Measurements from ENCODE around the gene TRERF1. TPM values are rescaled to one million over a fixed set of nuclear protein-coding genes. Genes with fewer than 3 reads are reported as not detected.

TRERF1 gene
- polyA plus RNA-seq, 1 donor (not counting 4 experiments of a cell fraction or from before 2014, with no cell fraction given) = 4.8 TPM

DNA sequence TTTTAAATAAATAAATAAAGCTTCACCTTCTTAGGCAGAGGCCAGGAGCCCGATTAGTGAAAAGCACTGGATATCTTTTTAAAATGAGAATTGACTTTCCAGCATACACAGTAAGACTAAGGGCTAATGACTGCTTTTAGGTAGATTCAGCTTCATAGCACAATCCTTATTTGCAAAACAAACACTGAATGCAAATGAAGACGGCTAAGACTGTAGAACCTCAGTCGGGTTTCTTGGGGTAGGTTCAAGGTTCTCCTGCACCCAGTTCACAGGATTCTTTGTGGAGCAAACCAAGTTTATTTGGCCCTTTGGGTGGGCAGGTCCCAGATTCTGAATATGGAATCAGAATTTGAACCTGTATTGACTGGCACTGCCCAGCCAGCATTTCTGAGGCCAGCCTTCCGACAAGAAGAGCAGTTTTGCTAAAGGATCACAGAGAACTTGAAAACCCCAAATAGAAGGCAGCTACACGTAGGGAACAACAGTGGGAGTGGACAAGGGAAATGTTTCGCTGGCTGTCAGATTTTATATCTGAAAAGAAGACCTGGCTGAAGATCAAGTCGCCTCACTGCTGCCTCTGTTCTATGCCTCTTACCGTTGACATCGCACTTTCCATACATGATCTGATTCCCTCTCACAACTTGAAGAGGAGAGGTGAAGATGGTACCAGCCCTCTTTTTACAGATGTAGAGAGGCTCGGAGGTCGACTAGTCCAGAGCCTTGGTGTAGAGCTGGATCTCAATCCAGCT, 8.2 kb downstream of the TRERF1 start:
- no peak overlapping the region for H3K9ac ChIP-seq (ENCODE audit: control insufficient read depth, extremely low read depth, insufficient read depth, low read length)
- peaks cover 72% of the 10 kb centered on the region for H3K79me2 ChIP-seq (ENCODE audit: control insufficient read depth, insufficient read depth, low read length)
- H3K4me1 ChIP-seq (ENCODE audit: control insufficient read depth, extremely low read depth, insufficient read depth, low read length) = peaks cover under 1% of the 10 kb centered on the region
- DNase-seq (ENCODE audit: low read depth, low spot score) = no peak
- TF ChIP-seq EZH2 (IDR thresholded peaks at IDR 0.05; ENCODE audit: low read length) = no peak
- TF ChIP-seq, protein P1, sequence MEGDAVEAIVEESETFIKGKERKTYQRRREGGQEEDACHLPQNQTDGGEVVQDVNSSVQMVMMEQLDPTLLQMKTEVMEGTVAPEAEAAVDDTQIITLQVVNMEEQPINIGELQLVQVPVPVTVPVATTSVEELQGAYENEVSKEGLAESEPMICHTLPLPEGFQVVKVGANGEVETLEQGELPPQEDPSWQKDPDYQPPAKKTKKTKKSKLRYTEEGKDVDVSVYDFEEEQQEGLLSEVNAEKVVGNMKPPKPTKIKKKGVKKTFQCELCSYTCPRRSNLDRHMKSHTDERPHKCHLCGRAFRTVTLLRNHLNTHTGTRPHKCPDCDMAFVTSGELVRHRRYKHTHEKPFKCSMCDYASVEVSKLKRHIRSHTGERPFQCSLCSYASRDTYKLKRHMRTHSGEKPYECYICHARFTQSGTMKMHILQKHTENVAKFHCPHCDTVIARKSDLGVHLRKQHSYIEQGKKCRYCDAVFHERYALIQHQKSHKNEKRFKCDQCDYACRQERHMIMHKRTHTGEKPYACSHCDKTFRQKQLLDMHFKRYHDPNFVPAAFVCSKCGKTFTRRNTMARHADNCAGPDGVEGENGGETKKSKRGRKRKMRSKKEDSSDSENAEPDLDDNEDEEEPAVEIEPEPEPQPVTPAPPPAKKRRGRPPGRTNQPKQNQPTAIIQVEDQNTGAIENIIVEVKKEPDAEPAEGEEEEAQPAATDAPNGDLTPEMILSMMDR (optimal IDR thresholded peaks at IDR 0.05 in 1 of 3, IDR thresholded peaks at IDR 0.05 in 1 of 3, conservative IDR thresholded peaks at IDR 0.05 in 1 of 3; ENCODE audit: extremely low read depth in 1 of 3, insufficient read depth in 2 of 3, low read length in 3 of 3) = no peak
- no peaks in the 10 kb centered on the region for H3K9me1 ChIP-seq (ENCODE audit: control insufficient read depth, extremely low read depth, insufficient read depth, low read length)
- H3K9me3 ChIP-seq (ENCODE audit: control insufficient read depth, low read depth, low read length) = no peaks in the 10 kb centered on the region
- H4K20me1 ChIP-seq (ENCODE audit: control insufficient read depth, extremely low read depth, insufficient read depth, low read length) = no peaks in the 10 kb centered on the region
- H3K4me2 ChIP-seq (ENCODE audit: control insufficient read depth, extremely low read depth, insufficient read depth, low read depth, low read length) = no peak overlapping the region
- FAIRE-seq = no peak
- H3K4me3 ChIP-seq (ENCODE audit: control insufficient read depth in 2 of 3, extremely low read depth in 1 of 3, insufficient read depth in 2 of 3, low read depth in 1 of 3, low read length in 3 of 3) = no peak overlapping the region
- H3K36me3 ChIP-seq (ENCODE audit: control insufficient read depth in 2 of 2, extremely low read depth in 1 of 2, insufficient read depth in 2 of 2, low read length in 2 of 2) = peaks cover 0 to 1% of the 10 kb centered on the region in 2 experiments
- dilution Hi-C loops (cut with MboI; ENCODE audit: extremely low pct_ligation_motif_present, low sequenced_read_pairs) = no loop called here
- no peaks in the 10 kb centered on the region for H3K27me3 ChIP-seq (ENCODE audit: control insufficient read depth, extremely low read depth, insufficient read depth, low read length)
- H2AFZ ChIP-seq (ENCODE audit: control insufficient read depth, low read length) = no peak overlapping the region
- no peak overlapping the region for H3K27ac ChIP-seq (ENCODE audit: control insufficient read depth, insufficient read depth, low read length)

GRCh38 chr6:42441697-42442081, 10.0 kb downstream of the TRERF1 start:
- dilution Hi-C loops (cut with MboI; ENCODE audit: extremely low pct_ligation_motif_present, low sequenced_read_pairs) = no loop called here
- H3K9ac ChIP-seq (ENCODE audit: control insufficient read depth, extremely low read depth, insufficient read depth, low read length) = no peak overlapping the region
- H3K36me3 ChIP-seq (ENCODE audit: control insufficient read depth in 2 of 2, extremely low read depth in 1 of 2, insufficient read depth in 2 of 2, low read length in 2 of 2) = peaks cover 0 to 1% of the 10 kb centered on the region in 2 experiments
- no peaks in the 10 kb centered on the region for H3K9me3 ChIP-seq (ENCODE audit: control insufficient read depth, low read depth, low read length)
- no peak overlapping the region for H2AFZ ChIP-seq (ENCODE audit: control insufficient read depth, low read length)
- H3K4me3 ChIP-seq (ENCODE audit: control insufficient read depth in 2 of 3, extremely low read depth in 1 of 3, insufficient read depth in 2 of 3, low read depth in 1 of 3, low read length in 3 of 3) = no peak overlapping the region
- peaks cover 66% of the 10 kb centered on the region for H3K79me2 ChIP-seq (ENCODE audit: control insufficient read depth, insufficient read depth, low read length)
- no peaks in the 10 kb centered on the region for H3K4me1 ChIP-seq (ENCODE audit: control insufficient read depth, extremely low read depth, insufficient read depth, low read length)
- H3K9me1 ChIP-seq (ENCODE audit: control insufficient read depth, extremely low read depth, insufficient read depth, low read length) = no peaks in the 10 kb centered on the region
- no peak for FAIRE-seq
- DNase-seq (ENCODE audit: low read depth, low spot score) = no peak
- no peaks in the 10 kb centered on the region for H3K27me3 ChIP-seq (ENCODE audit: control insufficient read depth, extremely low read depth, insufficient read depth, low read length)
- no peak overlapping the region for H3K4me2 ChIP-seq (ENCODE audit: control insufficient read depth, extremely low read depth, insufficient read depth, low read depth, low read length)
- no peaks in the 10 kb centered on the region for H4K20me1 ChIP-seq (ENCODE audit: control insufficient read depth, extremely low read depth, insufficient read depth, low read length)
- no peak overlapping the region for H3K27ac ChIP-seq (ENCODE audit: control insufficient read depth, insufficient read depth, low read length)
- TF ChIP-seq, protein P1 (optimal IDR thresholded peaks at IDR 0.05 in 1 of 3, IDR thresholded peaks at IDR 0.05 in 1 of 3, conservative IDR thresholded peaks at IDR 0.05 in 1 of 3; ENCODE audit: extremely low read depth in 1 of 3, insufficient read depth in 2 of 3, low read length in 3 of 3) = no peak
- no peak for TF ChIP-seq EZH2 (IDR thresholded peaks at IDR 0.05; ENCODE audit: low read length)

Data from keratinocyte (primary cell).